NK-92 treated with Interleukin-12 subunit alpha and Interleukin-12 subunit beta, amount 100 ng/mL, for 24 hours (cell line): ENCODE measurements around the gene COL6A1.

Source experiments
- DNase-seq: peaks from one replicate; lab custom pipeline; 2025; lab: John Stamatoyannopoulos, UW

COL6A1 gene

GRCh38 chr21:45994086-45994661 lies 12.6 kb downstream of the COL6A1 start:
- DNase-seq = no peak

GRCh38 chr21:45994759-45995685 lies 13.5 kb downstream of the COL6A1 start:
- DNase-seq = no peak

- no peak for DNase-seq
Measured at GRCh38 chr21:45995686-45996179, 14.2 kb downstream of the COL6A1 start.

GRCh38 chr21:45996311-45997204 lies 15.0 kb downstream of the COL6A1 start:
- no peak for DNase-seq

GRCh38 chr21:45997205-45997494 lies 15.6 kb downstream of the COL6A1 start:
- no peak for DNase-seq

GRCh38 chr21:45997495-45998275 lies 16.1 kb downstream of the COL6A1 start:
- no peak for DNase-seq

GRCh38 chr21:45998276-45998701 lies 16.7 kb downstream of the COL6A1 start:
- DNase-seq = no peak

- no peak for DNase-seq
Measured at GRCh38 chr21:45998871-45999580, 17.5 kb downstream of the COL6A1 start.

- no peak for DNase-seq
Measured at GRCh38 chr21:45999581-46000181, 18.1 kb downstream of the COL6A1 start.

GRCh38 chr21:46000182-46000730 lies 18.7 kb downstream of the COL6A1 start:
- DNase-seq = no peak

GRCh38 chr21:46000731-46001641 lies 19.4 kb downstream of the COL6A1 start:
- no peak for DNase-seq

GRCh38 chr21:46001821-46002681 lies 20.5 kb downstream of the COL6A1 start:
- no peak for DNase-seq

- no peak for DNase-seq
Measured at GRCh38 chr21:46002841-46003574, 21.4 kb downstream of the COL6A1 start.

GRCh38 chr21:46003575-46004007 lies 22.0 kb downstream of the COL6A1 start:
- no peak for DNase-seq

- DNase-seq = no peak
Measured at GRCh38 chr21:46004168-46004861, 22.7 kb downstream of the COL6A1 start.

- no peak for DNase-seq
Measured at GRCh38 chr21:46005081-46005480, 23.5 kb downstream of the COL6A1 start.

- no peak for DNase-seq
Measured at GRCh38 chr21:46005481-46005881, 23.9 kb downstream of the COL6A1 start.
